Mesodermal cell (in vitro differentiated cells): Measurements from ENCODE around the gene CEACAM21.
A peak's percentile ranks its signal among the peaks of the same experiment; 100 is the strongest.
"Not testable (repeated sequence)": the region's sequence is repeated elsewhere in the genome, so short reads cannot be mapped to it uniquely, and the experiment has no call there.

ENCODE experiments used
- H3K27ac ChIP-seq: 2 replicates; pipeline ENCODE4 v1.7.0; 2013; ENCODE audit warnings: mild to moderate bottlenecking, low read depth, low read length, moderate library complexity; ENCODE audit not compliant: severe bottlenecking
- H3K36me3 ChIP-seq: 2 replicates; pipeline ENCODE4 v1.7.1; 2013; ENCODE audit warnings: mild to moderate bottlenecking, low read length, moderate library complexity; ENCODE audit not compliant: control insufficient read depth, insufficient read depth
- H3K4me1 ChIP-seq: one replicate; pipeline ENCODE4 v1.7.1; 2013; ENCODE audit warnings: mild to moderate bottlenecking, low read length; ENCODE audit not compliant: insufficient read depth, control insufficient read depth, poor library complexity, severe bottlenecking
- H3K4me3 ChIP-seq: 2 replicates; pipeline ENCODE4 v1.7.0; 2013; ENCODE audit warnings: low read length, control low read depth, mild to moderate bottlenecking; ENCODE audit not compliant: insufficient read depth, poor library complexity, severe bottlenecking; ENCODE audit errors: extremely low read depth
- H3K9me3 ChIP-seq: 2 replicates; pipeline ENCODE4 v1.7.1; 2013; ENCODE audit warnings: mild to moderate bottlenecking, low read length, moderate library complexity; ENCODE audit not compliant: control insufficient read depth
- WGBS, 2 experiments: methylation state at CpG; one replicate each; pipeline ENCODE4 v1.1.5; 2013; ENCODE audit warnings: missing lambda C conversion rate in 2 of 2; ENCODE audit not compliant: insufficient coverage in 2 of 2; 5-methylcytosine and 5-hydroxymethylcytosine counted together

CEACAM21 gene

GRCh38 chr19:41565379-41565720 is 10.6 kb upstream of the CEACAM21 start:
- H3K9me3 ChIP-seq, result no peaks in the 10 kb centered on the region
- 8% methylated on average over 2 to 3 of the region's 9 CpGs for WGBS, 2 experiments
- H3K4me3 ChIP-seq, result peak overlapping the region; percentile 30
- peaks cover 3% of the 10 kb centered on the region for H3K4me1 ChIP-seq
- H3K36me3 ChIP-seq, result no peaks in the 10 kb centered on the region
- H3K27ac ChIP-seq, result no peak overlapping the region

DNA sequence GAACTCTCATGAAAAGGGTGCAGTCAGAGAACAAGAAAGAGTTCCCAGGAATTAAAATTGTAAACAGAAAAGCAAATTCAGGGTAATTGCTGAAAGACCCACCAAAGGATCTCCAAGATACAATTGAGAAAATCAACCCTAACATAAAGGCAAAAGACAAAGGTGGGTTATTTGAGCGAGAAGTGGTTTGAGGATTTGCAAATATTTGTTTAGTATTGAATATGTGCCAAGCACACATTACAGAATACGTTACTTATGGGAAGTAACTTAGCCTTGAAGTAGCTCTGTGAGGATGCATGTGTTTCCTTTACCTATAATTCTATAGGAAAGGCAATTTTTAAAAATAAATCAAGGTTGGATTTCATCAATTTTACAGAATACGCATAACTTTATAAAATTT is 10.0 kb upstream of the CEACAM21 start:
- Histone ChIP-seq H3K4me3 (no peak overlapping the region), H3K4me1 (peaks cover 3% of the 10 kb centered on the region), H3K9me3 (no peaks in the 10 kb centered on the region), H3K36me3 (no peaks in the 10 kb centered on the region), H3K27ac (no peak overlapping the region)
- WGBS, 2 experiments, result no CpG with 5 or more reads among the region's 3 CpGs

- Histone ChIP-seq H3K4me1 (no peaks in the 10 kb centered on the region), H3K36me3 (no peaks in the 10 kb centered on the region), H3K4me3 (no peak overlapping the region), H3K27ac (no peak overlapping the region), H3K9me3 (no peaks in the 10 kb centered on the region)
- WGBS, 2 experiments, result 61 to 68% methylated on average over 10 to 11 of the region's 11 CpGs
Observed at GRCh38 chr19:41569481-41570150, 6.3 kb upstream of the CEACAM21 start.

DNA sequence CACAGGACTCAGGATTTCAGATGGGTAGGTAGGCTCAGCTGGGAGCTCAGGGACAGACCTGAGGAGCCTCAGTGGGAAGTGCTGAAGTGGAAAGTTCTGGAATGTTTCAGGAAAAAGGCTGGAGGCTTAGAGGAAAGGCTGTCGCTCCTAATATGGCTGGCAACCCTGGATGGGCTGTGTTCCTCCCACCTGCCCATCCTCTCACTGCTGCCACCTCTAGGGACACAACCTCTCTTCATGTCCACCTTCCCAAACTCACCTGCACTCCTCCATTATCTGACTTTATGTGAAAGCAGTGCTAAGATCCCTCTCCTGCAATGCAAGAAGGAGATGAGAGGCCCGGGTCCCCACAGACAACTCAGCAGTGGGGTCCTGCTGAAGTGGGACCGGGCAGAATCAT is 5.8 kb upstream of the CEACAM21 start:
- H3K4me3 ChIP-seq, result no peak overlapping the region
- 50 to 80% methylated on average over 1 to 2 of the region's 3 CpGs for WGBS, 2 experiments

DNA sequence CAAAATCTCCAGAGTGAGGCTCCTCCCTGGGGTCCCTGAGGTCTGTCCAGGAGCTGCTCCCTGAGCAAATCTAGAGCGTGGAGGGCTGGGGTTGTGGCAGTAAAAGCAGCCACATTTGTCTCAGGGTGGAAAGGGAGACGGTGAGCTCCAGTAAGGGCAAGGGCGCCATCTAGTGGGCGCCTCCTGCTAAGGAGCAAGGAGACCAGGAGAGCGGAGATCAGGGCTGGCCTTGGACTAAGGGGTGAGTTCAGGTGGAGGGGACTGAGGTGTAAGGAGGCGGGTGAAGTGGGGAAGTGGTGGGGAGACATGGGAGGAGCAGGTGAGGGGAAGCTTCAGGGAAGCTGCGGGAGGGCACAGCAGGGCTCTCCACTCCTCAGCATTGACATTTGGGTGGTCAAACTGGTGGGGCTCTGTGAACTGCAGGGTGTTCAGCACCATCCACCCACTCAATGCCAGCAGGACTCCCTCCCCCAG is 5.3 kb upstream of the CEACAM21 start:
- Histone ChIP-seq H3K27ac (no peak overlapping the region), H3K9me3 (no peaks in the 10 kb centered on the region)
- WGBS, 2 experiments, result 2 to 5% methylated on average over 7 of the region's 7 CpGs

More for the DNA sequence above, 5.8 kb upstream of the CEACAM21 start:
- H3K27ac ChIP-seq, result no peak overlapping the region
- no peaks in the 10 kb centered on the region for H3K4me1 ChIP-seq
- H3K9me3 ChIP-seq, result no peaks in the 10 kb centered on the region
- no peaks in the 10 kb centered on the region for H3K36me3 ChIP-seq

GRCh38 chr19:41577144-41577830 is 1.3 kb downstream of the CEACAM21 start:
- Histone ChIP-seq H3K36me3 (no peaks in the 10 kb centered on the region), H3K4me1 (no peaks in the 10 kb centered on the region), H3K9me3 (peaks cover 18% of the 10 kb centered on the region), H3K27ac (no peak overlapping the region), H3K4me3 (no peak overlapping the region)
- 77 to 82% methylated on average over 13 to 16 of the region's 19 CpGs for WGBS, 2 experiments

More for the DNA sequence above, 5.3 kb upstream of the CEACAM21 start:
- Histone ChIP-seq H3K4me3 (no peak overlapping the region), H3K36me3 (no peaks in the 10 kb centered on the region), H3K4me1 (no peaks in the 10 kb centered on the region)

DNA sequence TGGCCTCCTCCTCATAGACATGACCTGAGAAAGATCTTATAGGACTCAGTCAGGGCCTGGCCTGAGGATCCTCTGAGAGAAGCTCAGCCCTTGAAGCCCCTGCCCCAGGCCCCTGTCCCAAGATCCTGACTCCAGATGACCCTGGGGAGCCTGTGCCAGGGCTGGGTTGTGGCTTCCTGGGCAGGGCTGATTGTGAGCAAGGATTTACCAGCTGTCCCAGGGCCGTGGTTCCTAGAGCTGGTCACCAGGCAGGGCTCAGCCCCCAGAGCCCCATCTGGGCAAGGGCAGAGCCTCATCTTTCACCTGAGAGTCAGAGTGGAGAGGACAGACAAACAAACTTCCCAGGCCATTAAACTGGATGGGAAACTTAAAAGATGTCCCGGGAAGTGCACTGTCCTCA is 1.9 kb downstream of the CEACAM21 start:
- 47 to 60% methylated on average over 1 to 2 of the region's 2 CpGs for WGBS, 2 experiments
- H3K27ac ChIP-seq, result no peak overlapping the region
- no peaks in the 10 kb centered on the region for H3K36me3 ChIP-seq
- H3K9me3 ChIP-seq, result peaks cover 24% of the 10 kb centered on the region
- no peaks in the 10 kb centered on the region for H3K4me1 ChIP-seq
- H3K4me3 ChIP-seq, result no peak overlapping the region

GRCh38 chr19:41578886-41579285 is 2.9 kb downstream of the CEACAM21 start:
- 49 to 54% methylated on average over 2 of the region's 2 CpGs for WGBS, 2 experiments
- H3K27ac ChIP-seq, result no peak overlapping the region

GRCh38 chr19:41581068-41581467 is 5.1 kb downstream of the CEACAM21 start:
- H3K4me3 ChIP-seq, H3K36me3 ChIP-seq, H3K27ac ChIP-seq, H3K4me1 ChIP-seq: not testable (repeated sequence)
- H3K9me3 ChIP-seq, result peaks cover 32% of the 10 kb centered on the region
- WGBS, 2 experiments, result 45 to 58% methylated on average over 2 to 3 of the region's 4 CpGs

More at GRCh38 chr19:41578886-41579285, 2.9 kb downstream of the CEACAM21 start:
- Histone ChIP-seq H3K36me3 (no peaks in the 10 kb centered on the region), H3K4me3 (no peak overlapping the region), H3K9me3 (peaks cover 31% of the 10 kb centered on the region), H3K4me1 (no peaks in the 10 kb centered on the region)

DNA sequence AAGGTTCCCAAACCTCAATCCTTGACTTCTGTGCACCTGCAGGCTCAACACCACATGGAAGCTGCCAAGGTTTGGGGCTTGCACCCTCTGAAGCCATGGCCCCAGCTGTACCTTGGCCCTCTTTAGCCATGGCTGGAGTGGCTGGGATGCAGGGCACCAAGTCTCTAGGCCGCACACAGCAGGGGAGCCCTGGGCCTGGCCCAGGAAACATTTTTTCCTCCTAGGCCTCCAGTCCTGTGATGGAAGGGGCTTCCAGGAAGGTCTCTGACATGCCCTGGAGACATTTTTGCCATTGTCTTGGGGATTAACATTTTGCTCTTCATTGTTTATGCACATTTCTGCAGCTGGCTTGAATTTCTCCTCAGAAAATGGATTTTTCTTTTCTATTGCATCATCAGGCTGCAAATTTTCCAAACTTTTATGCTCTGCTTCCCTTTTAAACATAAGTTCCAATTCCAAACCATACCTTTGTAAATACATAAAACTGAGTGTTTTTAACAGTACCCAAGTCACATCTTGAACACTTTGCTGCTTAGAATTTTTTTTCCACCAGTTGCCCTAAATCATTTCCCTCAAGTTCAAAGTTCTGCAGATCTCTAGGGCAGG is 6.7 kb downstream of the CEACAM21 start:
- 100% methylated on average over 1 of the region's 1 CpG; no CpG with 5 or more reads in 1 of the 2 experiments for whole genome bisulfite sequencing, 2 experiments

More for the DNA sequence above, 6.7 kb downstream of the CEACAM21 start:
- H3K27ac ChIP-seq, H3K4me3 ChIP-seq, H3K36me3 ChIP-seq, H3K4me1 ChIP-seq: not testable (repeated sequence)
- peaks cover 32% of the 10 kb centered on the region for H3K9me3 ChIP-seq
